K562 (cell line): ENCODE results near the gene PIM3. TPM values are rescaled to one million over a fixed set of nuclear protein-coding genes. Genes with fewer than 3 reads are reported as not detected.
A peak's percentile ranks its signal among the peaks of the same experiment; 100 is the strongest.

ENCODE experiments used
- ARNT ChIP-seq, 2 experiments: fragments of 450-650 bp; IDR thresholded peaks; 2 replicates each; pipeline ENCODE4 v1.6.1; 2016; ENCODE audit warnings: mild to moderate bottlenecking in 1 of 2
- E2F3 ChIP-seq: fragments of 250-450 bp; sonication (Bioruptor Pico); IDR thresholded peaks from 2 replicates; pipeline ENCODE4 v1.4.0; 2020; ENCODE audit warnings: mild to moderate bottlenecking
- FOS ChIP-seq: IDR thresholded peaks from 3 replicates; pipeline ENCODE4 v1.6.1; 2011; ENCODE audit not compliant: insufficient read length; ENCODE audit errors: extremely low read depth
- FOXK1 ChIP-seq: sonication (generic); formaldehyde crosslinking; IDR thresholded peaks from 2 replicates; pipeline ENCODE4 v1.8.0; 2022; ENCODE audit warnings: missing genetic modification reagents, mild to moderate bottlenecking, borderline replicate concordance
- MECOM ChIP-seq: fragments of 250-450 bp; sonication (Bioruptor Pico); IDR thresholded peaks from 2 replicates; pipeline ENCODE4 v1.8.0; 2022; ENCODE audit warnings: inconsistent platforms
- SMC3 ChIP-seq: conservative IDR thresholded peaks from 2 replicates; pipeline ENCODE4 v1.6.1; 2011; ENCODE audit warnings: low read depth, low read length, improper control_type of control experiment; ENCODE audit not compliant: insufficient read depth
- THAP12 ChIP-seq: fragments of 250-450 bp; sonication (Bioruptor Pico); IDR thresholded peaks from 2 replicates; pipeline ENCODE4 v1.9.0; 2021; ENCODE audit warnings: mild to moderate bottlenecking, inconsistent platforms
- ZC3H4 ChIP-seq: sonication (generic); formaldehyde crosslinking; IDR thresholded peaks from 2 replicates; pipeline ENCODE4 v1.9.0; 2021; ENCODE audit warnings: missing genetic modification reagents, borderline replicate concordance
- ZNF347 ChIP-seq: fragments of 450-650 bp; formaldehyde crosslinking; IDR thresholded peaks from 2 replicates; pipeline ENCODE4 v1.4.0; 2020; ENCODE audit warnings: low read depth, mild to moderate bottlenecking, moderate library complexity
- polyA plus RNA-seq, 8 experiments: library from polyadenylated mRNA; depleted of rRNA in 4 of 8; stranded (reverse) in 5 of 8; unstranded in 3 of 8; fragments of >200 nt; fragmentation: Nextera tagmentation in 2 of 8; fragmentation: Illumina TruSeq in 1 of 8; extraction: Ambion mirVana in 2 of 8; extraction: Trizol in 1 of 8; gene quantifications; 2 replicates each; pipeline versions ENCODE4 v1.2.1 to v1.2.3, GENCODE V29; 2011 to 2014; ENCODE audit warnings: inconsistent platforms in 1 of 8, missing spikeins in 1 of 8
- total RNA-seq, 7 experiments: library from RNA; depleted of rRNA in 6 of 7; stranded (reverse); fragments of >200 nt in 6 of 7; fragmentation: Illumina TruSeq in 2 of 7; extraction: Trizol in 2 of 7; gene quantifications; 2 replicates each; pipeline versions ENCODE4 v1.2.1 to v1.2.3, GENCODE V29; 2011 to 2021; ENCODE audit warnings: low replicate concordance in 1 of 7

PIM3 gene
- total and polyA plus RNA-seq, 9 of the 15 experiments (the other 6 are each of a cell fraction or from before 2014, with no cell fraction given), result 0.24 to 40.5 (median 5.3) TPM

- TF ChIP-seq MECOM (CRISPR knock-in tag) (peak; percentile 66), THAP12 (CRISPR knock-in tag) (peak; percentile 39; the same call in 1 of the 2 replicates), SMC3 (no peak), ZC3H4 (CRISPR knock-in tag) (0 out of 2 replicates have a peak, but pooled peaks have one; percentile 1), E2F3 (CRISPR knock-in tag) (0 out of 2 replicates have a peak, but pooled peaks have one; percentile 21), ARNT (IDR thresholded peaks at IDR 0.05) (no peak), FOS (no peak), FOXK1 (CRISPR knock-in tag) (no peak), ZNF347 (CRISPR knock-in tag) (no peak)
Measured at GRCh38 chr22:49959782-49960158, 802 bp upstream of the PIM3 start (continued).
